ENCODE results near the gene PCSK6. TPM values are rescaled to one million over a fixed set of nuclear protein-coding genes. Genes with fewer than 3 reads are reported as not detected.

The PCSK6 gene
- total RNA-seq, 1 donor from 2014 or later: 3.7 TPM

DNA sequence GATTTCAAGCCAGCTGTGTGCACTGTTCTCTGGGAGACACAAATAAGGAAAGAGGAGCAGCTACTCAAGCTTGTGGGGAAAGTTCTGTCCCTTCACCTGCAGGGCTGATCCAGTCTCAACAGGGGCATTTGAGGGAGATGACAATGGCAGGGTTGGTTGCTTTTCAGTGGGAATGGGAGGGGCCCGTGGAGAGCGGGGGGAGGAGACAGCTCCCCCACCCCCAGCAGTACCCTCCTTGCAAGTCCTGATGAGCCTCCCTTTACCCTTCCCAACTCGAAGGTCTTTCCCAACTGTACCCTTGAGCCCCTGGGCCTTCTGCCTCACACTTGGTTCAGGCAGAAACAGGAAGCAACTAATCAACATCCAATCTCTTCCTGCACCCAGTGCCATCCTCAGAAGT lies 122.7 kb downstream of the PCSK6 start:
- no peak overlapping the region for H3K4me3 ChIP-seq (ENCODE audit: low read depth, low read length)
- DNase-seq (ENCODE audit: low read depth): no peak
- TF ChIP-seq, protein P1, sequence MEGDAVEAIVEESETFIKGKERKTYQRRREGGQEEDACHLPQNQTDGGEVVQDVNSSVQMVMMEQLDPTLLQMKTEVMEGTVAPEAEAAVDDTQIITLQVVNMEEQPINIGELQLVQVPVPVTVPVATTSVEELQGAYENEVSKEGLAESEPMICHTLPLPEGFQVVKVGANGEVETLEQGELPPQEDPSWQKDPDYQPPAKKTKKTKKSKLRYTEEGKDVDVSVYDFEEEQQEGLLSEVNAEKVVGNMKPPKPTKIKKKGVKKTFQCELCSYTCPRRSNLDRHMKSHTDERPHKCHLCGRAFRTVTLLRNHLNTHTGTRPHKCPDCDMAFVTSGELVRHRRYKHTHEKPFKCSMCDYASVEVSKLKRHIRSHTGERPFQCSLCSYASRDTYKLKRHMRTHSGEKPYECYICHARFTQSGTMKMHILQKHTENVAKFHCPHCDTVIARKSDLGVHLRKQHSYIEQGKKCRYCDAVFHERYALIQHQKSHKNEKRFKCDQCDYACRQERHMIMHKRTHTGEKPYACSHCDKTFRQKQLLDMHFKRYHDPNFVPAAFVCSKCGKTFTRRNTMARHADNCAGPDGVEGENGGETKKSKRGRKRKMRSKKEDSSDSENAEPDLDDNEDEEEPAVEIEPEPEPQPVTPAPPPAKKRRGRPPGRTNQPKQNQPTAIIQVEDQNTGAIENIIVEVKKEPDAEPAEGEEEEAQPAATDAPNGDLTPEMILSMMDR (conservative IDR thresholded peaks at IDR 0.05; ENCODE audit: low read depth, low read length): no peak

DNA sequence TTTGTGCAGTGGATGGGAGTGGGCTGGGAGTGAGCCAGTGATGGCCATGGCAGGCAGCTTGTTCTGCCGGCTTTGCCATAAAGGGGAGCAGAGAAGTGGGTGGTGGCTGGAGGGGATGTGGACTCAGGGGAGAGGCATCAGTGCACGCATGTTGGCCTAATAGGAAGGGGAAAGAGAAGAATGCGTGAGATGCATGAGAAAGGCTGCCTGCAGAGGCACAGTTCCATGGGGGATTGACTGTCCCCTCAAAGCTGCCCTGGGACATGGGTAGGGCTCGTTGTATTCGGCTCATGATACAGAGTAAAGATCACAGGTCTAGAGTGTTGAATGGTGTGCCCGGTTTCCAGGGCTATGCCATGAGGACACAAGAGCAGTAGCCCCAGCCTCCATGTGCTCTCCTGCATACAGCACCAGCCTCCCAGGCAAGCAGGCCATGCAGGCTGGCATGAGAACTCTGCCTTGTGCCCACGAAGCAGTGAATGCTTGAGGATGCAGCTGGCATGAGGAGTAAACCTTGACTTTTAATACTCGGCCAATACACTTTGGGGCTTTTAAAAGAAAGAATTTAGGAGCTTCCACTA lies 126.4 kb downstream of the PCSK6 start:
- no peak overlapping the region for H3K4me3 ChIP-seq (ENCODE audit: low read depth, low read length)
- TF ChIP-seq, protein P1 (conservative IDR thresholded peaks at IDR 0.05; ENCODE audit: low read depth, low read length): no peak
- DNase-seq (ENCODE audit: low read depth): no peak

DNA sequence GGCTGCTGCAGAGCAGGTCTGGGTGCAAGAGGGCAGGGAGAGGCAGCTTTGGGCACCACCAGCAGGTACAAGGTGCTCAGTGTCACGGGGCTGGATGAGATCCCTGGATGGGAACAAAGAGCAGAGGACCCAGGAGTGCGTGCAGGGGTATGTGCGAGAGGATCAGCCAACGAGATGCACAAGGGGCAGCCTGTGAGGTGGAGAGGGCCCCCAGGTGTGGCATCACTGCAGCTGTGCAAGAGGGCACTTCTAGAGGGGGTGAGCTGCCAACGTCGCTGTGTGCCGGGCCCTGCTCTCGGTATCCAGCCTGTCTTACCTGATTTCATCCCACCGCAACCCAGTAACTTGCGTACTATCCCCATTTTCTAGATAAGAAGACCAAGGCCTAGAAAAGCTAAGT lies 127.1 kb downstream of the PCSK6 start:
- no peak for DNase-seq (ENCODE audit: low read depth)
- no peak overlapping the region for H3K4me3 ChIP-seq (ENCODE audit: low read depth, low read length)
- TF ChIP-seq, protein P1 (conservative IDR thresholded peaks at IDR 0.05; ENCODE audit: low read depth, low read length): no peak

- TF ChIP-seq, protein P1 (conservative IDR thresholded peaks at IDR 0.05; ENCODE audit: low read depth, low read length): no peak
- no peak overlapping the region for H3K4me3 ChIP-seq (ENCODE audit: low read depth, low read length)
- DNase-seq (ENCODE audit: low read depth): no peak
Observed at GRCh38 chr15:101361418-101361817, 128.1 kb downstream of the PCSK6 start.

GRCh38 chr15:101359365-101359947 lies 130.1 kb downstream of the PCSK6 start:
- no peak overlapping the region for H3K4me3 ChIP-seq (ENCODE audit: low read depth, low read length)
- TF ChIP-seq, protein P1 (conservative IDR thresholded peaks at IDR 0.05; ENCODE audit: low read depth, low read length): no peak
- no peak for DNase-seq (ENCODE audit: low read depth)

GRCh38 chr15:101358895-101359294 lies 130.6 kb downstream of the PCSK6 start:
- H3K4me3 ChIP-seq (ENCODE audit: low read depth, low read length): no peak overlapping the region
- TF ChIP-seq, protein P1 (conservative IDR thresholded peaks at IDR 0.05; ENCODE audit: low read depth, low read length): no peak
- no peak for DNase-seq (ENCODE audit: low read depth)

GRCh38 chr15:101357885-101358284 lies 131.6 kb downstream of the PCSK6 start:
- no peak overlapping the region for H3K4me3 ChIP-seq (ENCODE audit: low read depth, low read length)
- DNase-seq (ENCODE audit: low read depth): no peak
- TF ChIP-seq, protein P1 (conservative IDR thresholded peaks at IDR 0.05; ENCODE audit: low read depth, low read length): no peak
